Psoas muscle (tissue), 8 donors: ENCODE measurements around the gene LGR4. TPM values are rescaled to one million over a fixed set of nuclear protein-coding genes. Genes with fewer than 3 reads are reported as not detected.

Experiments
- ATAC-seq, 4 donors: fragments of 200-7000 bp; cut with Tn5 transposase; one replicate each; pipeline ENCODE4 v1.9.1; 2020; ENCODE audit warnings: moderate library complexity in 3 of 4, mild to moderate bottlenecking in 2 of 4
- DNase-seq, 2 donors: peaks; one replicate each; pipeline ENCODE4 v3.0.0-alpha.2; 2020
- H3K27ac ChIP-seq: fragments of 200-600 bp; one replicate; pipeline ENCODE4 v1.8.0; 2022
- H3K27me3 ChIP-seq, 3 donors: fragments of 200-600 bp in 1 of 3; one replicate each; pipeline versions ENCODE4 v1.6.1 to v1.8.0; 2013 to 2022; ENCODE audit warnings: low read length in 2 of 3, mild to moderate bottlenecking in 2 of 3, moderate library complexity in 1 of 3; ENCODE audit not compliant: insufficient read depth in 3 of 3
- H3K36me3 ChIP-seq, 2 donors: fragments of 200-600 bp in 1 of 2; one replicate each; pipeline versions ENCODE4 v1.6.1 to v1.8.0; 2013 to 2022; ENCODE audit warnings: low read depth in 1 of 2, mild to moderate bottlenecking in 1 of 2, moderate library complexity in 1 of 2; ENCODE audit not compliant: insufficient read depth in 1 of 2
- H3K4me1 ChIP-seq: fragments of 200-600 bp; one replicate; pipeline ENCODE4 v1.8.0; 2022
- H3K4me3 ChIP-seq: fragments of 200-600 bp; one replicate; pipeline ENCODE4 v1.8.0; 2022; ENCODE audit warnings: mild to moderate bottlenecking
- H3K9me3 ChIP-seq: fragments of 200-600 bp; one replicate; pipeline ENCODE4 v1.8.0; 2022
- CTCF ChIP-seq: fragments of 200-600 bp; IDR thresholded peaks from one replicate; pipeline ENCODE4 v1.8.0; 2022; ENCODE audit warnings: antibody characterized with exemption
- WGBS, 3 donors: extraction: QIAGEN DNeasy Blood & Tissue Kit; methylation state at CpG; one replicate each; pipeline versions ENCODE4 v1.1.6 to v1.1.7; 2013; 5-methylcytosine and 5-hydroxymethylcytosine counted together
- intact Hi-C, 2 donors: fragments of 100-400 bp; cut with DNase I; formaldehyde crosslinking; loops; one replicate each; pipeline versions ENCODE4 v1.11.0 to v1.14.2; 2022
- polyA plus RNA-seq, 3 donors: library from polyadenylated mRNA; stranded (reverse); fragments of 200-250 nt; gene quantifications; one replicate each; pipeline ENCODE4 v1.2.3, GENCODE V29; 2013
- total RNA-seq, 4 donors: library from RNA; stranded (reverse); fragmentation: NEBNext Ultra II Directional in 2 of 4; extraction: Animal tissue kit (Norgen Biotek cat#: 25700) in 2 of 4; gene quantifications; one replicate each; pipeline versions ENCODE4 v1.2.1 to v1.2.4, GENCODE V29; 2021 to 2023
- donor health status: healthy with polysubstance abuse.
- donor health status: DM: no; HTN: no; CAD: no; lungs with moderate emphysema.
- donor health status: Bipolar disorder and iron deficiency.
- donor health status: healthy.
- donor health status: DM: yes; HTN: yes; CAD: no.
- donor health status: DM: no; HTN: no; CAD: no.
- donor health status: DM: no; HTN: no; CAD: no.
- donor health status: DM: yes; HTN: yes; CAD: no.

Gene LGR4
- total and polyA plus RNA-seq, 7 donors, result 3.9 to 15.2 (median 8.0) TPM

GRCh38 chr11:27437829-27438594 lies 34.6 kb downstream of the LGR4 start:
- DNase-seq (no peak), ATAC-seq (peak in 2 of 4 donors; percentile 37 to 50)
- Histone ChIP-seq H3K9me3 (no peaks in the 10 kb centered on the region), H3K27ac (no peak overlapping the region), H3K27me3 (no peaks in the 10 kb centered on the region), H3K4me3 (no peak overlapping the region), H3K36me3 (no peaks in the 10 kb centered on the region), H3K4me1 (peaks cover 7% of the 10 kb centered on the region)
- TF ChIP-seq CTCF, result no peak
- 75 to 89% (median 79%) methylated on average over 5 of the region's 5 CpGs for whole genome bisulfite sequencing, 3 donors
- intact Hi-C loops, result no loop called here

GRCh38 chr11:27436916-27437315 lies 35.7 kb downstream of the LGR4 start:
- no peak for DNase-seq
- Histone ChIP-seq H3K4me1 (peaks cover 7% of the 10 kb centered on the region), H3K9me3 (no peaks in the 10 kb centered on the region), H3K36me3 (no peaks in the 10 kb centered on the region), H3K4me3 (no peak overlapping the region), H3K27ac (no peak overlapping the region), H3K27me3 (no peaks in the 10 kb centered on the region)
- TF ChIP-seq CTCF, result no peak
- ATAC-seq, result no peak
- intact Hi-C loops, result no loop called here

- Histone ChIP-seq H3K27me3 (no peaks in the 10 kb centered on the region), H3K4me1 (peaks cover 7% of the 10 kb centered on the region), H3K9me3 (no peaks in the 10 kb centered on the region), H3K36me3 (no peaks in the 10 kb centered on the region), H3K27ac (no peak overlapping the region), H3K4me3 (no peak overlapping the region)
- TF ChIP-seq CTCF, result no peak
- intact Hi-C loops, result no loop called here
- ATAC-seq, result no peak
- WGBS, 3 donors, result 51 to 64% (median 52%) methylated on average over 2 of the region's 2 CpGs
- DNase-seq, result no peak
Observed at GRCh38 chr11:27433742-27434141, 38.8 kb downstream of the LGR4 start.

- H3K4me3 ChIP-seq, result no peak overlapping the region
- intact Hi-C loops, result no loop called here
- H3K9me3 ChIP-seq, result no peaks in the 10 kb centered on the region
- WGBS, 3 donors, result 51 to 65% (median 61%) methylated on average over 2 of the region's 2 CpGs
- peaks cover 11% of the 10 kb centered on the region for H3K4me1 ChIP-seq
- no peak for TF ChIP-seq CTCF
- H3K36me3 ChIP-seq, result no peaks in the 10 kb centered on the region
- DNase-seq, result no peak
- no peak overlapping the region for H3K27ac ChIP-seq
- no peak for ATAC-seq
- H3K27me3 ChIP-seq, result no peaks in the 10 kb centered on the region
Observed at GRCh38 chr11:27431808-27432207, 40.8 kb downstream of the LGR4 start.
